SK-N-MC (cell line): ENCODE results near the gene PRKCZ.

Experiments used
- EZH2 ChIP-seq: fragments of 200-600 bp; sonication (generic); IDR thresholded peaks from one replicate; pipeline ENCODE4 v1.6.1; 2017; ENCODE audit warnings: antibody characterized with exemption
- FOXP2 ChIP-seq: optimal IDR thresholded peaks from 2 replicates; pipeline ENCODE3; 2011; ENCODE audit warnings: mild to moderate bottlenecking, moderate library complexity; ENCODE audit not compliant: insufficient read depth; ENCODE audit errors: extremely low read length, control extremely low read depth
- POLR2AphosphoS5 ChIP-seq: IDR thresholded peaks from 2 replicates; pipeline ENCODE4 v1.6.1; 2012; ENCODE audit warnings: mild to moderate bottlenecking, low read depth, low read length, borderline replicate concordance

- TF ChIP-seq FOXP2: no peak
- no peak for TF ChIP-seq POLR2AphosphoS5
- TF ChIP-seq EZH2: no peak
Measured at GRCh38 chr1:2014741-2015735, 35.2 kb upstream of the PRKCZ start.
